Psoas muscle (tissue), 8 donors: ENCODE data around the gene CNTNAP2. TPM values are rescaled to one million over a fixed set of nuclear protein-coding genes. Genes with fewer than 3 reads are reported as not detected.

ENCODE experiments used
- ATAC-seq, 4 donors: fragments of 200-7000 bp; cut with Tn5 transposase; one replicate each; pipeline ENCODE4 v1.9.1; 2020; ENCODE audit warnings: moderate library complexity in 3 of 4, mild to moderate bottlenecking in 2 of 4
- DNase-seq, 2 donors: peaks; one replicate each; pipeline ENCODE4 v3.0.0-alpha.2; 2020
- H3K27ac ChIP-seq: fragments of 200-600 bp; one replicate; pipeline ENCODE4 v1.8.0; 2022
- H3K27me3 ChIP-seq, 3 donors: fragments of 200-600 bp in 1 of 3; one replicate each; pipeline versions ENCODE4 v1.6.1 to v1.8.0; 2013 to 2022; ENCODE audit warnings: low read length in 2 of 3, mild to moderate bottlenecking in 2 of 3, moderate library complexity in 1 of 3; ENCODE audit not compliant: insufficient read depth in 3 of 3
- H3K36me3 ChIP-seq, 2 donors: fragments of 200-600 bp in 1 of 2; one replicate each; pipeline versions ENCODE4 v1.6.1 to v1.8.0; 2013 to 2022; ENCODE audit warnings: low read depth in 1 of 2, mild to moderate bottlenecking in 1 of 2, moderate library complexity in 1 of 2; ENCODE audit not compliant: insufficient read depth in 1 of 2
- H3K4me1 ChIP-seq: fragments of 200-600 bp; one replicate; pipeline ENCODE4 v1.8.0; 2022
- H3K4me3 ChIP-seq: fragments of 200-600 bp; one replicate; pipeline ENCODE4 v1.8.0; 2022; ENCODE audit warnings: mild to moderate bottlenecking
- H3K9me3 ChIP-seq: fragments of 200-600 bp; one replicate; pipeline ENCODE4 v1.8.0; 2022
- WGBS, 3 donors: extraction: QIAGEN DNeasy Blood & Tissue Kit; methylation state at CpG; one replicate each; pipeline versions ENCODE4 v1.1.6 to v1.1.7; 2013; 5-methylcytosine and 5-hydroxymethylcytosine counted together
- intact Hi-C, 2 donors: fragments of 100-400 bp; cut with DNase I; formaldehyde crosslinking; loops; one replicate each; pipeline versions ENCODE4 v1.11.0 to v1.14.2; 2022
- polyA plus RNA-seq, 3 donors: library from polyadenylated mRNA; stranded (reverse); fragments of 200-250 nt; gene quantifications; one replicate each; pipeline ENCODE4 v1.2.3, GENCODE V29; 2013
- total RNA-seq, 4 donors: library from RNA; stranded (reverse); fragmentation: NEBNext Ultra II Directional in 2 of 4; extraction: Animal tissue kit (Norgen Biotek cat#: 25700) in 2 of 4; gene quantifications; one replicate each; pipeline versions ENCODE4 v1.2.1 to v1.2.4, GENCODE V29; 2021 to 2023
- TF ChIP-seq, protein P1 (sequence below): fragments of 200-600 bp; IDR thresholded peaks from one replicate; pipeline ENCODE4 v1.8.0; 2022; ENCODE audit warnings: antibody characterized with exemption
- donor health status: healthy with polysubstance abuse.
- donor health status: DM: no; HTN: no; CAD: no; lungs with moderate emphysema.
- donor health status: Bipolar disorder and iron deficiency.
- donor health status: healthy.
- donor health status: DM: yes; HTN: yes; CAD: no.
- donor health status: DM: no; HTN: no; CAD: no.
- donor health status: DM: no; HTN: no; CAD: no.
- donor health status: DM: yes; HTN: yes; CAD: no.

The CNTNAP2 gene
- total and polyA plus RNA-seq, 7 donors = 0.01 to 0.13 TPM; not detected in 5

DNA sequence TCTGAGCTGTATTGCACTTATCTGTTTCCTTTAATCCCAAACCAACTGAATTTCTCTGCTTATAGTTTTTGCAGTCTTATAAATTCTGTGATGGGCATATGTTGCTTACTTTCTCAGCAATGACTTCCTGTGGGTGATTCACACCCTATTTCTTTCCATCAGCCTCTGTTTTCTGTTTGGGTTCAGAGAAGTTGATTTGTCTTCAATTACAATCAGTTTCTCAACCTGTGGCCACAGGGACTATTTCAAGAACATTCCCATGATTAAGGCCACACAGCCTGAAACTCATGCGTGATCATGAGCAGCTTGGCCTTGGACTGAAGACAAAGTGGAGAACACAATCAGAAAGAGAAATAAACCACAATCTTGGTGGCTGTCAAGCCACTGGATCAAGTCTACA is 1299.4 kb downstream of the CNTNAP2 start:
- DNase-seq = no peak
- Histone ChIP-seq H3K36me3 (no peaks in the 10 kb centered on the region), H3K4me3 (no peak overlapping the region), H3K4me1 (no peaks in the 10 kb centered on the region), H3K9me3 (no peaks in the 10 kb centered on the region), H3K27me3 (no peaks in the 10 kb centered on the region), H3K27ac (no peak overlapping the region)
- TF ChIP-seq, protein P1, sequence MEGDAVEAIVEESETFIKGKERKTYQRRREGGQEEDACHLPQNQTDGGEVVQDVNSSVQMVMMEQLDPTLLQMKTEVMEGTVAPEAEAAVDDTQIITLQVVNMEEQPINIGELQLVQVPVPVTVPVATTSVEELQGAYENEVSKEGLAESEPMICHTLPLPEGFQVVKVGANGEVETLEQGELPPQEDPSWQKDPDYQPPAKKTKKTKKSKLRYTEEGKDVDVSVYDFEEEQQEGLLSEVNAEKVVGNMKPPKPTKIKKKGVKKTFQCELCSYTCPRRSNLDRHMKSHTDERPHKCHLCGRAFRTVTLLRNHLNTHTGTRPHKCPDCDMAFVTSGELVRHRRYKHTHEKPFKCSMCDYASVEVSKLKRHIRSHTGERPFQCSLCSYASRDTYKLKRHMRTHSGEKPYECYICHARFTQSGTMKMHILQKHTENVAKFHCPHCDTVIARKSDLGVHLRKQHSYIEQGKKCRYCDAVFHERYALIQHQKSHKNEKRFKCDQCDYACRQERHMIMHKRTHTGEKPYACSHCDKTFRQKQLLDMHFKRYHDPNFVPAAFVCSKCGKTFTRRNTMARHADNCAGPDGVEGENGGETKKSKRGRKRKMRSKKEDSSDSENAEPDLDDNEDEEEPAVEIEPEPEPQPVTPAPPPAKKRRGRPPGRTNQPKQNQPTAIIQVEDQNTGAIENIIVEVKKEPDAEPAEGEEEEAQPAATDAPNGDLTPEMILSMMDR = no peak
- intact Hi-C loops = no loop called here
- 93 to 97% (median 96%) methylated on average over 1 of the region's 1 CpG for WGBS, 3 donors
- ATAC-seq = no peak

- 42 to 60% (median 53%) methylated on average over 3 of the region's 3 CpGs for WGBS, 3 donors
- Histone ChIP-seq H3K27ac (no peak overlapping the region), H3K9me3 (no peaks in the 10 kb centered on the region), H3K36me3 (no peaks in the 10 kb centered on the region), H3K4me1 (no peaks in the 10 kb centered on the region), H3K4me3 (no peak overlapping the region), H3K27me3 (no peaks in the 10 kb centered on the region)
- intact Hi-C loops = no loop called here
- TF ChIP-seq, protein P1 = no peak
- ATAC-seq = no peak
- no peak for DNase-seq
These were observed 1302.4 kb downstream of the CNTNAP2 start for GRCh38 chr7:147418966-147419365.

GRCh38 chr7:147423875-147424274 is 1307.3 kb downstream of the CNTNAP2 start:
- intact Hi-C loops = no loop called here
- DNase-seq = no peak
- no peak overlapping the region for H3K27ac ChIP-seq
- TF ChIP-seq, protein P1 = no peak
- no peak for ATAC-seq
- H3K27me3 ChIP-seq = no peaks in the 10 kb centered on the region
- no peaks in the 10 kb centered on the region for H3K4me1 ChIP-seq
- no peak overlapping the region for H3K4me3 ChIP-seq
- no peaks in the 10 kb centered on the region for H3K9me3 ChIP-seq
- WGBS, 3 donors = 81 to 100% (median 98%) methylated on average over 1 of the region's 1 CpG
- no peaks in the 10 kb centered on the region for H3K36me3 ChIP-seq

DNA sequence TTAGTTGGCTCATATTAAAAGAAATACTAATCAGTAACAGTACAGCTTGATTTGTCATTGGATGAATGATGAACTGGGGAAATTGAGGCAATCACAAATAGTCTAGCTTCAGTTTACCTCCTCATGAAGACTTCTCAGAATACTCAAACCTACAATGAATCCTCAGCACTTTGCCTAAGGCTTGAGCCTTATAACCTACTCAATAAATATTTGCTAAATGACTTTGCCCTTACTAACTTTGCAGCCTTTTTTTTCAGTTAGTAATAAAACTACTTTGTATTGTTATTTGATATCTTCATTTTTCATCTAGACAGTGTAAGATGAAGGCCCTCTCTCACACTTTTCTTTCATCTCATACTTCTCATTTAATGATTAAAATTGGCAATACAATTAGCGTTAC is 1311.5 kb downstream of the CNTNAP2 start:
- Histone ChIP-seq H3K27me3 (no peaks in the 10 kb centered on the region), H3K4me3 (no peak overlapping the region), H3K9me3 (no peaks in the 10 kb centered on the region), H3K27ac (no peak overlapping the region), H3K4me1 (no peaks in the 10 kb centered on the region), H3K36me3 (no peaks in the 10 kb centered on the region)
- 89 to 96% (median 95%) methylated on average over 1 of the region's 1 CpG for WGBS, 3 donors
- intact Hi-C loops = no loop called here
- DNase-seq = no peak
- TF ChIP-seq, protein P1 = no peak
- ATAC-seq = no peak

DNA sequence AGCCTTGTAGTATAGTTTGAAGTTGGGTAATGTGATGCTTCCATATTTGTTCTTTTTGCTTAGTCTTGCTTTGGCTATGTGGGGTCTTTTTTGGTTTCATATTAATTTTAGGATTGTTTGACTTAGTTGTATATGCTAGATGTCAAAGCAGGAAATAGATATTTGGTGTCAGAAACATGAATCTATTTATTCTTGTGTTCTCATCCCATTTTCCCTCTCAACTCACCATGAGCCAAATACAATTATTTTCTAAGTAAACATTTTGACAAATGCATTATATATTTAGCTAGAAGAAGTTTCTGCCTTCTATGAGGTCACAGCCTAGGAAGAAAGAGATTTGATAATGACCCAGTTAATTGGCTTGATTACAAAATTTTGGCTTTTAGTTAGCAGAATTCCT is 1313.4 kb downstream of the CNTNAP2 start:
- Histone ChIP-seq H3K27me3 (no peaks in the 10 kb centered on the region), H3K27ac (no peak overlapping the region), H3K4me3 (no peak overlapping the region), H3K36me3 (no peaks in the 10 kb centered on the region), H3K9me3 (no peaks in the 10 kb centered on the region), H3K4me1 (no peaks in the 10 kb centered on the region)
- no peak for DNase-seq
- intact Hi-C loops = no loop called here
- ATAC-seq = no peak
- TF ChIP-seq, protein P1 = no peak
